Epithelial cell of esophagus (primary cell): ENCODE data around the gene YPEL4.

ENCODE experiments used
- DNase-seq: peaks from one replicate; pipeline ENCODE4 v3.0.0; 2010; ENCODE audit warnings: low read depth
- H3K4me3 ChIP-seq: 2 replicates; pipeline ENCODE4 v1.5.1; 2011; ENCODE audit warnings: mild to moderate bottlenecking, low read length, control low read depth
- CTCF ChIP-seq: IDR thresholded peaks from 2 replicates; pipeline ENCODE4 v1.5.1; 2011; ENCODE audit warnings: low read depth, mild to moderate bottlenecking, low read length, control low read depth, inconsistent platforms; ENCODE audit not compliant: insufficient read depth; ENCODE audit errors: missing control alignments

The YPEL4 gene

GRCh38 chr11:57639321-57640067 is 10.2 kb downstream of the YPEL4 start:
- peak; percentile 4 for TF ChIP-seq CTCF
- no peak for DNase-seq

GRCh38 chr11:57638811-57639320 is 10.8 kb downstream of the YPEL4 start:
- H3K4me3 ChIP-seq, result peak overlapping the region; percentile 62
- TF ChIP-seq CTCF, result no peak
- DNase-seq, result no peak

More at GRCh38 chr11:57639321-57640067, 10.2 kb downstream of the YPEL4 start:
- H3K4me3 ChIP-seq, result peak overlapping the region; percentile 62

- TF ChIP-seq CTCF, result no peak
- peak overlapping the region; percentile 62 for H3K4me3 ChIP-seq
- DNase-seq, result peak; percentile 84
Observed at GRCh38 chr11:57638005-57638781, 11.5 kb downstream of the YPEL4 start.

GRCh38 chr11:57637626-57638004 is 12.1 kb downstream of the YPEL4 start:
- no peak for DNase-seq
- peak overlapping the region; percentile 62 for H3K4me3 ChIP-seq
- TF ChIP-seq CTCF, result no peak

- no peak overlapping the region for H3K4me3 ChIP-seq
- no peak for TF ChIP-seq CTCF
- DNase-seq, result no peak
Observed at GRCh38 chr11:57635246-57635645, 14.5 kb downstream of the YPEL4 start.

GRCh38 chr11:57634311-57634710 is 15.4 kb downstream of the YPEL4 start:
- no peak overlapping the region for H3K4me3 ChIP-seq
- TF ChIP-seq CTCF, result no peak
- DNase-seq, result no peak
